ENCODE data around the gene HOXD11.

GRCh38 chr2:176082824-176083751 lies 24.0 kb upstream of the HOXD11 start:
- TF ChIP-seq KLF6 (CRISPR knock-in tag; IDR thresholded peaks at IDR 0.05; ENCODE audit: borderline replicate concordance) = no peak
- TF ChIP-seq ZEB2 (IDR thresholded peaks at IDR 0.05) = no peak
- no peak for TF ChIP-seq JUN (IDR thresholded peaks at IDR 0.05; ENCODE audit: borderline replicate concordance, low read depth, low read length)
- TF ChIP-seq JUN (CRISPR knock-in tag; IDR thresholded peaks at IDR 0.05; ENCODE audit: borderline replicate concordance) = no peak
- TF ChIP-seq RBM34 (IDR thresholded peaks at IDR 0.05; ENCODE audit: borderline replicate concordance, insufficient read depth, low read length) = no peak
- TF ChIP-seq EZH2 (IDR thresholded peaks at IDR 0.05; ENCODE audit: borderline replicate concordance, low read depth, low read length) = no peak
- no peak for TF ChIP-seq CTCF (IDR thresholded peaks at IDR 0.05 in 2 of 3, conservative IDR thresholded peaks at IDR 0.05 in 1 of 3; ENCODE audit: insufficient read depth in 2 of 3, low read depth in 1 of 3, low read length in 3 of 3)
- TF ChIP-seq FOXK2 (conservative IDR thresholded peaks at IDR 0.05 in 1 of 2, IDR thresholded peaks at IDR 0.05 in 1 of 2; ENCODE audit: low read depth in 2 of 2) = no peak

Measured in K562 (cell line).